Ovary (tissue), 9 donors: ENCODE measurements around the gene SUMF1. TPM values are rescaled to one million over a fixed set of nuclear protein-coding genes. Genes with fewer than 3 reads are reported as not detected.
A peak's percentile ranks its signal among the peaks of the same experiment; 100 is the strongest.

Experiments
- DNase-seq, 5 donors: peaks; one replicate each; pipeline ENCODE4 v3.0.0-alpha.2; 2019 to 2020
- H3K27ac ChIP-seq, 2 donors: fragments of 200-600 bp; one replicate each; pipeline versions ENCODE4 v1.5.1 to v1.8.0; 2019 to 2022
- H3K27me3 ChIP-seq: fragments of 200-600 bp; one replicate; pipeline ENCODE4 v1.8.0; 2022
- H3K36me3 ChIP-seq: fragments of 200-600 bp; sonication (generic); one replicate; pipeline ENCODE4 v1.5.1; 2019
- H3K4me1 ChIP-seq: one replicate; pipeline ENCODE4 v1.8.1; 2013; ENCODE audit warnings: mild to moderate bottlenecking, moderate library complexity; ENCODE audit not compliant: insufficient read depth
- H3K4me3 ChIP-seq: fragments of 200-600 bp; sonication (generic); one replicate; pipeline ENCODE4 v1.5.1; 2017
- H3K9me3 ChIP-seq, 2 donors: fragments of 200-600 bp in 1 of 2; sonication (generic) in 1 of 2; one replicate each; pipeline versions ENCODE4 v1.5.1 to v1.8.1; 2013 to 2019; ENCODE audit warnings: mild to moderate bottlenecking in 1 of 2, moderate library complexity in 1 of 2
- EP300 ChIP-seq: sonication (generic); formaldehyde crosslinking; IDR thresholded peaks from one replicate; pipeline ENCODE4 v1.6.1; 2017; ENCODE audit warnings: antibody characterized with exemption
- POLR2A ChIP-seq: fragments of 450-650 bp; IDR thresholded peaks from one replicate; pipeline ENCODE4 v1.6.1; 2017; ENCODE audit warnings: antibody characterized with exemption, mild to moderate bottlenecking, moderate library complexity
- WGBS, 3 donors: extraction: QIAGEN DNeasy Blood & Tissue Kit in 1 of 3; methylation state at CpG; one replicate each; pipeline versions ENCODE4 v1.1.5 to v1.1.7; 2013 to 2017; 5-methylcytosine and 5-hydroxymethylcytosine counted together
- intact Hi-C, 4 donors: fragments of 100-400 bp; cut with DNase I; formaldehyde crosslinking; loops; one replicate each; pipeline versions ENCODE4 v1.11.0 to v1.15.1; 2022 to 2023
- polyA plus RNA-seq, 2 donors: library from polyadenylated mRNA; stranded (reverse); fragments of 200-250 nt in 1 of 2; fragments of 350-450 nt in 1 of 2; fragmentation: Illumina TruSeq in 1 of 2; extraction: RNeasy Lipid Tissue Mini Kit (QIAGEN cat#74804) in 1 of 2; gene quantifications; one replicate each; pipeline ENCODE4 v1.2.3, GENCODE V29; 2013 to 2014
- total RNA-seq, 7 donors: library from RNA; depleted of rRNA in 2 of 7; stranded (reverse); fragments of >200 nt in 2 of 7; fragmentation: NEBNext Ultra II Directional in 3 of 7; extraction: Animal tissue kit (Norgen Biotek cat#: 25700) in 3 of 7; gene quantifications; one replicate each; pipeline versions ENCODE4 v1.1.0 to v1.2.4, GENCODE V29; 2016 to 2023
- TF ChIP-seq, protein P1 (sequence below), 3 donors: fragments of 450-650 bp in 2 of 3; fragments of 200-600 bp in 1 of 3; IDR thresholded peaks; one replicate each; pipeline versions ENCODE4 v1.5.1 to v1.8.0; 2016 to 2022; ENCODE audit warnings: antibody characterized with exemption in 3 of 3, mild to moderate bottlenecking in 1 of 3
- donor health status: DM: no; HTN: no; CAD: no; lungs with moderate emphysema.
- donor health status: DM: no; HTN: no; CAD: no.
- donor health status: Bipolar disorder and iron deficiency.
- donor health status: DM: yes; HTN: yes; CAD: no.
- donor health status: DM: no; HTN: no; CAD: no.
- donor health status: DM: yes; HTN: yes; CAD: no.

SUMF1 gene
- total and polyA plus RNA-seq, 9 donors = 17.6 to 57.2 (median 24.7) TPM

DNA sequence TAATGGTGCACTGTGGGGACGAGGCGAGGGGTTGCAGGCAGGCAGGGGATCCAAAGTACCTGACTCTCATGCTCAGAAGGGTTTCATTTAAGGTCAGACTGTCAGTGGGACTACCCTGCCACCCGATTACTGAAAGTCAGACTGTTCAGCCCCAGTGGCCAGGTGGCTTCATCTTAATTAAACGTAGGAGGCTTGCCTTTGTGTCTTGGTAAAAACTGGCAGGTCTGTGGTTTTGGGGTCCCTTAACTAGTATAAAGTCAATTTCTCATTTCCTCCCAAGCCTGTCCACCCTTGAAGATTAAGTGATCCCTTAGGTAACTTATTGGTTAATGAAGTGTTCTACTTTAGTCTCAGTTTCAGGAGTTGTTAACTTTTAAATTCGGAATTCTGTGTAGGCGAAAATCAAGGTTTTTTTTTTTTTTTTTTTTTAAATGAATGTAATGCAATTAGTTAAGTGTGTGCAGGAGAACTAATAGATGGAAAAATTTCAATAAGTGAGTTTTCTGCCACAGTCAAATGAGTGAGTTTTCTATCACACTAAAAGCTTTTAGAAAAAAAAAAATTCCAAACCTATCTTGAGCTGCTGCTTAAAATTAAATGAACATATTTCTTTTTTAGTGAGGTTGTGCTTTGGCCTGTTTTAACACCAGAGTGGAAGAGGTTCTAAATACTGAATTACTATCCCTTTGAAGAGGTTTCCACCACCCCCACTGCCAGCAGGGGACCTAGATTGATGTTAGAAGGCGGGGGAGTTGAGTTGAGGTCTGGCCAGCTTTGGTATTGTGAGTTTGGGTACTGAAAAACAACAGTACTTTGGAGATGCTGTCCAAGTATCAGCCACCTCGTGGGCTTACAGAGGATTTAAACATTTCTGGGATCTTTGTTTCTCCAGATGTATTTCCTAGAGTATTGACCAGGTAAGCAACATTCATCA is 41.2 kb upstream of the SUMF1 start:
- Histone ChIP-seq H3K4me1 (peaks cover 41% of the 10 kb centered on the region), H3K27ac (no peak overlapping the region), H3K27me3 (no peaks in the 10 kb centered on the region), H3K36me3 (no peaks in the 10 kb centered on the region), H3K9me3 (no peaks in the 10 kb centered on the region), H3K4me3 (no peak overlapping the region)
- DNase-seq = no peak
- 54 to 57% (median 56%) methylated on average over 8 of the region's 8 CpGs for WGBS, 3 donors
- intact Hi-C loops = loop anchor here in 1 of 4 donors (5.0 kb wide), 1 partner anchor 44 kb away; no protein-coding TSS in a partner anchor
- TF ChIP-seq EP300 (no peak), POLR2A (no peak)
- TF ChIP-seq, protein P1, sequence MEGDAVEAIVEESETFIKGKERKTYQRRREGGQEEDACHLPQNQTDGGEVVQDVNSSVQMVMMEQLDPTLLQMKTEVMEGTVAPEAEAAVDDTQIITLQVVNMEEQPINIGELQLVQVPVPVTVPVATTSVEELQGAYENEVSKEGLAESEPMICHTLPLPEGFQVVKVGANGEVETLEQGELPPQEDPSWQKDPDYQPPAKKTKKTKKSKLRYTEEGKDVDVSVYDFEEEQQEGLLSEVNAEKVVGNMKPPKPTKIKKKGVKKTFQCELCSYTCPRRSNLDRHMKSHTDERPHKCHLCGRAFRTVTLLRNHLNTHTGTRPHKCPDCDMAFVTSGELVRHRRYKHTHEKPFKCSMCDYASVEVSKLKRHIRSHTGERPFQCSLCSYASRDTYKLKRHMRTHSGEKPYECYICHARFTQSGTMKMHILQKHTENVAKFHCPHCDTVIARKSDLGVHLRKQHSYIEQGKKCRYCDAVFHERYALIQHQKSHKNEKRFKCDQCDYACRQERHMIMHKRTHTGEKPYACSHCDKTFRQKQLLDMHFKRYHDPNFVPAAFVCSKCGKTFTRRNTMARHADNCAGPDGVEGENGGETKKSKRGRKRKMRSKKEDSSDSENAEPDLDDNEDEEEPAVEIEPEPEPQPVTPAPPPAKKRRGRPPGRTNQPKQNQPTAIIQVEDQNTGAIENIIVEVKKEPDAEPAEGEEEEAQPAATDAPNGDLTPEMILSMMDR (IDR thresholded peaks at IDR 0.05) = no peak

DNA sequence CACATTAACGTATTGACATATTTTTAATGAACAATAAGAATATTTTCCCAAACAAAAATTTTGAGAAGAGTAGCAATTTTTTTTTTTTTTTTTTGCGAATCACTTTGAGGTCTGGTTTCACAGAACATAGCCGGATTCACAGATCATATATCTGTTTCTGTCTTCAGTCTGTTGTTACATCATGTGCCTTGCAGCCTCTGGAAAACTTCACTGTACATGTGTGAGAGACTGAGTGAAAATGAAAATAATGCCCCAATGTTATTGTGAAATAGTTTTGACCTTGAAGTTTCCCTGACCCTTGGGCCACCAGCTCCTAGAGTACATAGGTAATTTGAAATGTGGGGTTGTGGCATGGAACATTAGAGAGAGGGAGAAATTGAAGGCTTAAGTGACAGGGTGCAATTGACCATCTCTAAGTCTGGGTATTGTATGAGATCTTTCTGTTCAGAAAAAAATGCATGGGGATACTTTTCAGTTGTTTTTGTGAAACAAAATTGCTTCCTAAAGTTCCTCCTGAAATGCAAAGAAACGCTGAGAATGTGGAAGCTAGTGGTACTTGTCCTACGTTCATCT is 40.0 kb upstream of the SUMF1 start:
- 17 to 38% (median 24%) methylated on average over 5 of the region's 5 CpGs for WGBS, 3 donors
- H3K36me3 ChIP-seq = no peaks in the 10 kb centered on the region
- no peaks in the 10 kb centered on the region for H3K9me3 ChIP-seq
- H3K4me1 ChIP-seq = peaks cover 39% of the 10 kb centered on the region
- H3K4me3 ChIP-seq = no peak overlapping the region
- TF ChIP-seq POLR2A (no peak), EP300 (no peak)
- TF ChIP-seq, protein P1 (IDR thresholded peaks at IDR 0.05) = no peak
- intact Hi-C loops = loop anchor here in 1 of 4 donors (5.0 kb wide), 1 partner anchor 45 kb away; no protein-coding TSS in a partner anchor
- no peaks in the 10 kb centered on the region for H3K27me3 ChIP-seq
- H3K27ac ChIP-seq = no peak overlapping the region
- DNase-seq = no peak

DNA sequence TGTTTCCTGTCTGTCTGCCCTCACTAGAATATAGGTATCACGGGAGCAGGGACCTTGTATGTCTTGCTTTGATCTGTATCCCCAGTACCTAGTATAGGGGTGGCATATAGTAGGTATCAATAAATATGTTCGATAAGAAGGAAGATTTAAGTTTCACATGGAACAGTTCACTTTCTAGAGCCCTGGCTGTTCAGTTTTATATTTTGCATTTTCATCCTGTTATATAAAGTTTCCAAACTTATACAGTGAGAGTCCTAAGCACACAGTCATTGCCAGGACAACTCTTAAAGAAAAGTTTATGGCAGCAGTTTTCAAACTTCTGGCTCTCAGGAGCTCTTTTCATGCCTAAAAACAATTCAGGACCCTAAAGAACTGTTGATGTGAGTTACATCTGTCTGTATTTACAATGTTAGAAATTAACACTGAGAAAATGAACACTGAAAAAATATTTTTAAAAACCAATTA is 39.5 kb upstream of the SUMF1 start:
- 61 to 78% (median 73%) methylated on average over 2 of the region's 2 CpGs for WGBS, 3 donors
- no peaks in the 10 kb centered on the region for H3K27me3 ChIP-seq
- H3K4me1 ChIP-seq = peaks cover 36% of the 10 kb centered on the region
- no peaks in the 10 kb centered on the region for H3K9me3 ChIP-seq
- intact Hi-C loops = loop anchor here in 1 of 4 donors (5.0 kb wide), 1 partner anchor 46 kb away; no protein-coding TSS in a partner anchor
- no peaks in the 10 kb centered on the region for H3K36me3 ChIP-seq
- no peak overlapping the region for H3K27ac ChIP-seq
- DNase-seq = no peak
- TF ChIP-seq, protein P1 (IDR thresholded peaks at IDR 0.05) = no peak
- TF ChIP-seq POLR2A (no peak), EP300 (no peak)
- H3K4me3 ChIP-seq = no peak overlapping the region

DNA sequence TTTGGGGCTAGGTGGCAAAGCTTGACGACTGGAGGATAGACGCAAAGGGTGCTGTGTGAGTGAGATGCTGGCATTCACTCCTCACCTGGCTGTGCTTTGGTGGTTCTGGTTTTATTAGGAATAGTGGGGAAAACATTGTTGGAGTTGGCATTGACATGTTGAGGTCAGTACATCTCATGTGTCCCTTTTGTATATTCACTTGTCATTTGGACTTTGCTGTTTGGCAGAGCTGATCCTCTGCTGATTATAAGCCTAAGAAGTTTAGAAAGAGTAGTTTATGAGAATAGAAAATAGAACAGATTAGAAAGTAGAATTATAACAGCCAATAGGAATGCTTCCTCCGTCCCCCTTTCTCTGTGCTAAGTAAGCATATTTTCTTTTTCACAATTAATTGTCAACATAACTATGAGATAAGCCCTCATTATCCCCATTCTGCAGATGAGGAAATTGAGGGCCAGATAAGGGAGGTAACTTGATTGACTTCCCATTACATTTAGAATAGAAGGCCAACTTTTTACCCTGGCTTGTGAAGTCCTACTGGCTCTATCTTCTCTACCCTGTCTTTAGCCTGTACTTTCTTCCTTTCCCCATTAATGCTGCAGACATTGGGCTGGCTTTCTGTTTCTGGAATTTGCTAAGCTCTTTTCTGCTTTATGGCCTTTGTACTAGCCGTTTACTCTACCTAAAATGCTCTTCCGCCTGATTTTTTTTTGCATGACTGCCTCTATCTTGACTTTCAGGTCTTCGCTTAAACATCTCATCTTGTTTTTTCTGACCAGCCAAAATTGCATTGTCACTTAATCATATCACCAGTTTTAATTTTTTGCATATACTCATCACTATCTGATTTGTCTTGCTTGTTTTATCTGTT is 38.9 kb upstream of the SUMF1 start:
- WGBS, 3 donors = 78 to 81% (median 80%) methylated on average over 6 of the region's 6 CpGs
- peaks cover 33% of the 10 kb centered on the region for H3K4me1 ChIP-seq
- TF ChIP-seq, protein P1 (IDR thresholded peaks at IDR 0.05) = no peak
- TF ChIP-seq POLR2A = no peak
- no peak for TF ChIP-seq EP300
- H3K36me3 ChIP-seq = no peaks in the 10 kb centered on the region
- no peaks in the 10 kb centered on the region for H3K9me3 ChIP-seq
- DNase-seq = no peak
- no peaks in the 10 kb centered on the region for H3K27me3 ChIP-seq
- intact Hi-C loops = loop anchor here in 1 of 4 donors (5.0 kb wide), 1 partner anchor 46 kb away; no protein-coding TSS in a partner anchor
- H3K4me3 ChIP-seq = no peak overlapping the region
- H3K27ac ChIP-seq = peak overlapping the region in 1 of 2 donors; percentile 65
